Measurements from ENCODE around the gene KDM6B. TPM values are rescaled to one million over a fixed set of nuclear protein-coding genes. Genes with fewer than 3 reads are reported as not detected.

KDM6B gene
- total RNA-seq, 1 experiment from 2014 or later = 28.9 TPM

GRCh38 chr17:7830616-7831015, 3.4 kb upstream of the KDM6B start:
- Histone ChIP-seq H4K20me1 (ENCODE audit: control insufficient read depth, insufficient read depth, insufficient read length) (no peaks in the 10 kb centered on the region), H3K27me3 (ENCODE audit: insufficient read depth, low read length) (peaks cover 9% of the 10 kb centered on the region; the same call in 1 of the 2 replicates), H2BK20ac (ENCODE audit: low read depth, low read length, poor library complexity, severe bottlenecking) (no peak overlapping the region)

More at GRCh38 chr17:7830616-7831015, 3.4 kb upstream of the KDM6B start:
- Histone ChIP-seq H2AK5ac (ENCODE audit: insufficient read length, low read length) (no peak overlapping the region), H3K9me3 (ENCODE audit: control insufficient read depth, low read depth, low read length) (no peaks in the 10 kb centered on the region), H4K91ac (ENCODE audit: insufficient read length, low read depth, low read length) (no peak overlapping the region), H2AFZ (ENCODE audit: low read length) (no peak overlapping the region), H3K56ac (ENCODE audit: insufficient read length, low read depth, low read length) (no peak overlapping the region), H3K23ac (ENCODE audit: insufficient read length, low read depth, low read length) (no peak overlapping the region), H3T11ph (ENCODE audit: low read length) (no peak overlapping the region), H3K4me2 (ENCODE audit: insufficient read depth, insufficient read length, low read length) (no peak overlapping the region), H3K9ac (ENCODE audit: extremely low read depth, insufficient read length, low read length) (no peak overlapping the region), H3K23me2 (ENCODE audit: insufficient read length, low read depth, low read length, poor library complexity, severe bottlenecking) (peaks cover 15% of the 10 kb centered on the region), H3K4me1 (ENCODE audit: insufficient read depth, low read length) (0 out of 2 replicates have a peak, but pooled peaks cover 2% of the 10 kb centered on the region), H2BK5ac (ENCODE audit: insufficient read length, low read length) (no peak overlapping the region), H3K27ac (ENCODE audit: insufficient read length, low read depth, low read length) (no peak overlapping the region), H4K8ac (replicated peaks; ENCODE audit: insufficient read length, low read depth, low read length) (no peak overlapping the region), H2BK120ac (ENCODE audit: low read depth, low read length, poor library complexity, severe bottlenecking) (no peak overlapping the region), H4K5ac (ENCODE audit: insufficient read length, low read depth, low read length) (no peak overlapping the region), H3K79me1 (ENCODE audit: insufficient read depth, low read depth, low read length, poor library complexity, severe bottlenecking) (no peaks in the 10 kb centered on the region), H3K18ac (ENCODE audit: insufficient read length, low read depth, low read length) (no peak overlapping the region), H3K4ac (ENCODE audit: low read depth, low read length) (no peak overlapping the region), H3K14ac (ENCODE audit: insufficient read depth, low read length) (no peak overlapping the region), H2BK12ac (ENCODE audit: insufficient read length, low read depth, low read length) (no peak overlapping the region), H3K79me2 (ENCODE audit: insufficient read depth, low read length) (no peaks in the 10 kb centered on the region), H2BK15ac (ENCODE audit: low read depth, low read length) (no peak overlapping the region)
- Mint-ChIP-seq H3K4me3 (no peak overlapping the region; a peak in 1 of 5 replicates), H3K27ac (no peak overlapping the region), H3K4me1 (peaks cover 14 to 17% of the 10 kb centered on the region in 2 experiments), H3K27me3 (ENCODE audit: low read depth) (peaks cover 63% of the 10 kb centered on the region), H3K9me3 (no peaks in the 10 kb centered on the region), H3K36me3 (ENCODE audit: insufficient read depth in 1 of 3, low read depth in 3 of 3) (no peaks in the 10 kb centered on the region)
- WGBS (ENCODE audit: extremely low coverage, insufficient read length, low lambda C conversion rate) = no CpG with 5 or more reads among the region's 8 CpGs
- no peak for TF ChIP-seq CTCF (conservative IDR thresholded peaks at IDR 0.05)
- DNase-seq = no peak

All from H9 (cell line).